ENCODE measurements around the gene DDA1.
"Not testable (repeated sequence)": the region's sequence is repeated elsewhere in the genome, so short reads cannot be mapped to it uniquely, and the experiment has no call there.

Gene DDA1

GRCh38 chr19:17292301-17293074 lies 16.9 kb upstream of the DDA1 start:
- no peak overlapping the region for H3K27ac ChIP-seq (ENCODE audit: low read length)
- no peaks in the 10 kb centered on the region for H3K27me3 ChIP-seq (ENCODE audit: control insufficient read depth in 1 of 2, insufficient read depth in 2 of 2, low read length in 2 of 2)
- peaks cover 0 to 4% of the 10 kb centered on the region in 2 donors for H3K36me3 ChIP-seq (ENCODE audit: control insufficient read depth in 2 of 2, insufficient read depth in 2 of 2, low read length in 2 of 2)
- H3K9ac ChIP-seq (ENCODE audit: low read length in 2 of 2): peak overlapping the region in 1 of 2 donors; percentile 36
- peaks cover 9% of the 10 kb centered on the region for H3K4me1 ChIP-seq (ENCODE audit: control insufficient read depth, insufficient read depth, low read length)
- H3K4me3 ChIP-seq (ENCODE audit: low read length in 2 of 2): peak overlapping the region; percentile 49 to 71
- no peaks in the 10 kb centered on the region for H3K9me3 ChIP-seq (ENCODE audit: control insufficient read depth in 2 of 2, low read length in 2 of 2)

- no peak overlapping the region for H3K4me3 ChIP-seq (ENCODE audit: low read length in 2 of 2)
- no peak overlapping the region for H3K9ac ChIP-seq (ENCODE audit: low read length in 2 of 2)
- H3K27me3 ChIP-seq (ENCODE audit: control insufficient read depth in 1 of 2, insufficient read depth in 2 of 2, low read length in 2 of 2): no peaks in the 10 kb centered on the region
- peaks cover 9% of the 10 kb centered on the region for H3K4me1 ChIP-seq (ENCODE audit: control insufficient read depth, insufficient read depth, low read length)
- peaks cover 3 to 8% of the 10 kb centered on the region in 2 donors for H3K36me3 ChIP-seq (ENCODE audit: control insufficient read depth in 2 of 2, insufficient read depth in 2 of 2, low read length in 2 of 2)
- H3K9me3 ChIP-seq (ENCODE audit: control insufficient read depth in 2 of 2, low read length in 2 of 2): no peaks in the 10 kb centered on the region
- H3K27ac ChIP-seq (ENCODE audit: low read length): no peak overlapping the region
Measured at GRCh38 chr19:17293605-17294004, 15.8 kb upstream of the DDA1 start.

- H3K4me3 ChIP-seq (ENCODE audit: low read length in 2 of 2): no peak overlapping the region
- peaks cover 3 to 10% of the 10 kb centered on the region in 2 donors for H3K36me3 ChIP-seq (ENCODE audit: control insufficient read depth in 2 of 2, insufficient read depth in 2 of 2, low read length in 2 of 2)
- H3K9me3 ChIP-seq (ENCODE audit: control insufficient read depth in 2 of 2, low read length in 2 of 2): no peaks in the 10 kb centered on the region
- H3K9ac ChIP-seq (ENCODE audit: low read length in 2 of 2): no peak overlapping the region
- peaks cover 9% of the 10 kb centered on the region for H3K4me1 ChIP-seq (ENCODE audit: control insufficient read depth, insufficient read depth, low read length)
- H3K27me3 ChIP-seq (ENCODE audit: control insufficient read depth in 1 of 2, insufficient read depth in 2 of 2, low read length in 2 of 2): no peaks in the 10 kb centered on the region
- no peak overlapping the region for H3K27ac ChIP-seq (ENCODE audit: low read length)
Measured at GRCh38 chr19:17294051-17294891, 15.1 kb upstream of the DDA1 start.

GRCh38 chr19:17295551-17295950 lies 13.8 kb upstream of the DDA1 start:
- not testable (repeated sequence) for H3K4me1 ChIP-seq (ENCODE audit: control insufficient read depth, insufficient read depth, low read length); H3K9ac ChIP-seq (ENCODE audit: low read length in 2 of 2); H3K4me3 ChIP-seq (ENCODE audit: low read length in 2 of 2); H3K27ac ChIP-seq (ENCODE audit: low read length); H3K9me3 ChIP-seq (ENCODE audit: control insufficient read depth in 2 of 2, low read length in 2 of 2); H3K27me3 ChIP-seq (ENCODE audit: control insufficient read depth in 1 of 2, insufficient read depth in 2 of 2, low read length in 2 of 2)
- H3K36me3 ChIP-seq (ENCODE audit: control insufficient read depth in 2 of 2, insufficient read depth in 2 of 2, low read length in 2 of 2): peaks cover 3 to 10% of the 10 kb centered on the region in 2 donors

- Histone ChIP-seq H3K4me3 (ENCODE audit: low read length in 2 of 2) (no peak overlapping the region), H3K36me3 (ENCODE audit: control insufficient read depth in 2 of 2, insufficient read depth in 2 of 2, low read length in 2 of 2) (peaks cover 3 to 13% of the 10 kb centered on the region in 2 donors), H3K9ac (ENCODE audit: low read length in 2 of 2) (no peak overlapping the region), H3K9me3 (ENCODE audit: control insufficient read depth in 2 of 2, low read length in 2 of 2) (no peaks in the 10 kb centered on the region), H3K4me1 (ENCODE audit: control insufficient read depth, insufficient read depth, low read length) (peaks cover 9% of the 10 kb centered on the region), H3K27me3 (ENCODE audit: control insufficient read depth in 1 of 2, insufficient read depth in 2 of 2, low read length in 2 of 2) (no peaks in the 10 kb centered on the region), H3K27ac (ENCODE audit: low read length) (no peak overlapping the region)
Measured at GRCh38 chr19:17296273-17296672, 13.1 kb upstream of the DDA1 start.

- Histone ChIP-seq H3K4me3 (ENCODE audit: low read length in 2 of 2) (no peak overlapping the region), H3K27me3 (ENCODE audit: control insufficient read depth in 1 of 2, insufficient read depth in 2 of 2, low read length in 2 of 2) (no peaks in the 10 kb centered on the region), H3K4me1 (ENCODE audit: control insufficient read depth, insufficient read depth, low read length) (peaks cover 13% of the 10 kb centered on the region), H3K9ac (ENCODE audit: low read length in 2 of 2) (no peak overlapping the region), H3K9me3 (ENCODE audit: control insufficient read depth in 2 of 2, low read length in 2 of 2) (no peaks in the 10 kb centered on the region), H3K36me3 (ENCODE audit: control insufficient read depth in 2 of 2, insufficient read depth in 2 of 2, low read length in 2 of 2) (peaks cover 3 to 13% of the 10 kb centered on the region in 2 donors), H3K27ac (ENCODE audit: low read length) (no peak overlapping the region)
Measured at GRCh38 chr19:17296976-17297375, 12.4 kb upstream of the DDA1 start.

GRCh38 chr19:17300992-17301619 lies 8.3 kb upstream of the DDA1 start:
- Histone ChIP-seq H3K9ac (ENCODE audit: low read length in 2 of 2) (no peak overlapping the region), H3K9me3 (ENCODE audit: control insufficient read depth in 2 of 2, low read length in 2 of 2) (no peaks in the 10 kb centered on the region), H3K4me1 (ENCODE audit: control insufficient read depth, insufficient read depth, low read length) (peaks cover 38% of the 10 kb centered on the region), H3K36me3 (ENCODE audit: control insufficient read depth in 2 of 2, insufficient read depth in 2 of 2, low read length in 2 of 2) (peaks cover 3 to 9% of the 10 kb centered on the region in 2 donors), H3K27me3 (ENCODE audit: control insufficient read depth in 1 of 2, insufficient read depth in 2 of 2, low read length in 2 of 2) (no peaks in the 10 kb centered on the region), H3K4me3 (ENCODE audit: low read length in 2 of 2) (no peak overlapping the region), H3K27ac (ENCODE audit: low read length) (no peak overlapping the region)

GRCh38 chr19:17302391-17303166 lies 6.8 kb upstream of the DDA1 start:
- Histone ChIP-seq H3K27me3 (ENCODE audit: control insufficient read depth in 1 of 2, insufficient read depth in 2 of 2, low read length in 2 of 2) (no peaks in the 10 kb centered on the region), H3K4me3 (ENCODE audit: low read length in 2 of 2) (peak overlapping the region; percentile 75 to 82), H3K27ac (ENCODE audit: low read length) (peak overlapping the region; percentile 90), H3K9ac (ENCODE audit: low read length in 2 of 2) (peak overlapping the region; percentile 68 to 81), H3K36me3 (ENCODE audit: control insufficient read depth in 2 of 2, insufficient read depth in 2 of 2, low read length in 2 of 2) (peaks cover 3 to 9% of the 10 kb centered on the region in 2 donors), H3K4me1 (ENCODE audit: control insufficient read depth, insufficient read depth, low read length) (peaks cover 46% of the 10 kb centered on the region), H3K9me3 (ENCODE audit: control insufficient read depth in 2 of 2, low read length in 2 of 2) (no peaks in the 10 kb centered on the region)

- peak within 1 kb of the TSS; percentile 73 to 81 for H3K9ac ChIP-seq (ENCODE audit: low read length in 2 of 2)
- H3K9me3 ChIP-seq (ENCODE audit: control insufficient read depth in 2 of 2, low read length in 2 of 2): no peaks in the 10 kb centered on the region
- peaks cover 1 to 5% of the 10 kb centered on the region in 2 donors for H3K36me3 ChIP-seq (ENCODE audit: control insufficient read depth in 2 of 2, insufficient read depth in 2 of 2, low read length in 2 of 2)
- H3K4me3 ChIP-seq (ENCODE audit: low read length in 2 of 2): peak within 1 kb of the TSS; percentile 75 to 82
- peak within 1 kb of the TSS; percentile 90 for H3K27ac ChIP-seq (ENCODE audit: low read length)
- no peaks in the 10 kb centered on the region for H3K27me3 ChIP-seq (ENCODE audit: control insufficient read depth in 1 of 2, insufficient read depth in 2 of 2, low read length in 2 of 2)
- H3K4me1 ChIP-seq (ENCODE audit: control insufficient read depth, insufficient read depth, low read length): peaks cover 48% of the 10 kb centered on the region
Measured at GRCh38 chr19:17303167-17303939, 6.0 kb upstream of the DDA1 start, which contains the start of gene ABHD8. ABHD8 (minus strand) TSS chr19:17303425; CDS start chr19:17301616, 1,809 bp downstream.
